ENCODE data around the gene SAMD8.
"Not testable (repeated sequence)": the region's sequence is repeated elsewhere in the genome, so short reads cannot be mapped to it uniquely, and the experiment has no call there.

Gene SAMD8

GRCh38 chr10:75096749-75097148 lies 14.7 kb upstream of the SAMD8 start:
- TF ChIP-seq POLR2A (IDR thresholded peaks at IDR 0.05; ENCODE audit: low read length) (no peak), GATA1 (IDR thresholded peaks at IDR 0.05; ENCODE audit: low read depth, low read length) (no peak)
- DNase-seq: no peak

DNA sequence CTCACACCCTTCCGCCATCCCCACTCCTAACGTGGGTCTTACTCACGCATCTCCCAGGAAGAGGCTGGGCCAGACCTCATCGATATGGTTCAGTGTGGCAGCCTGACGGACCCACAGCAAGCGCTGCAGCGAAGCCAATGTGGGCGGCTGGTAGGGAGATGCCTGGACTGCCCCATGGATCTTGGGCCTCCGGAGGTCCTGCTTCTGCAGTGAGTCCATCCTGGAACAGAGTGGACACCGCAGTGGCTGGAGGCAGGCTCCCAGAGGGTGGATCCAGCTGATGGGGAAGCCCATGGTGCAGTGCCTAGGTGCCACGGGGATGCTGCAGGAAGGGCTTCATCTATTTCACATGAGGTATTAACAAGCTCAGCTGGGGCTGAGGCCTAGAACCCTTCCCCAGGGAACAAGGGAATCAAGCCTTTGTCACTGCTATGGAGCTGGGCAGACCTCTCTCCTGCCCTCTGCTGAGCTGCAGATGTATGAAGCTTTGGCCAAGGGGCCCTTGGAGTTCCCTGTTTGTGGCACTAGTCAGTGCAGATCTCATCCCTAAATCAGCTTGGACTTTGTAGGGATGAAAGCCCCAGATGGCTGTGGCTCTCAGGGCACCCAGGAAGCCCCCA lies 13.7 kb upstream of the SAMD8 start:
- TF ChIP-seq POLR2A (IDR thresholded peaks at IDR 0.05; ENCODE audit: low read length) (no peak), GATA1 (IDR thresholded peaks at IDR 0.05; ENCODE audit: low read depth, low read length) (no peak)
- DNase-seq: peak in 1 of 2 experiments; percentile 22

- DNase-seq: no peak
- TF ChIP-seq POLR2A (IDR thresholded peaks at IDR 0.05; ENCODE audit: low read length) (no peak), GATA1 (IDR thresholded peaks at IDR 0.05; ENCODE audit: low read depth, low read length) (no peak)
Observed at GRCh38 chr10:75098902-75099673, 12.4 kb upstream of the SAMD8 start.

- DNase-seq: peak; percentile 69 to 87
- TF ChIP-seq GATA1 (IDR thresholded peaks at IDR 0.05; ENCODE audit: low read depth, low read length) (no peak), POLR2A (IDR thresholded peaks at IDR 0.05; ENCODE audit: low read length) (no peak)
Observed at GRCh38 chr10:75099952-75100763, 11.3 kb upstream of the SAMD8 start.

DNA sequence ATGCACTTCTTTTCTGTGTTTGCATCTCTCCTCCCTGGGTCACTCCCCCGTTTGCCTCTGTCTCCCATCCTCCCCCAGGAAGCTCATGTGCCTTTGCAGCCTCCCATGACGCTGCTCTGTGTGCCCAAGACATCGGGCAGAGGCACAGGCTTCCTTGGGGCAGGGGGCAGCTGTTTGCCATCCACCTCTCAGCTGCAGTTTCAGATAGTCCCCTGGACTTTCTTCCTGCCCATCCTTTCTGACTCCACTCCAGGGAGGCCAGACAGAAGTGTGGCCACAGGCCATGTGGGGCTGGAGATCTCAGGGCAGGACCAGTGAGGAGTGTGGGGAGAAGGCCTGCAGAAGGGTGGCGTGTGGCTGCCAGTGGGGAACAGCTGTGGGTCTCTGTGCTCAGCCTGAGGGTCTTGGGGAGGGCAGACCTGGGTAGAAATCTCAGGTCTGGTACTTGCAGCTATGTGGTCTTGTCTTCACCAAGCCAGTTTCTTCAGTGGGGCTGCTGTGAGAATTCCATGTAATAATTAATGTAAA lies 10.6 kb upstream of the SAMD8 start:
- TF ChIP-seq POLR2A (IDR thresholded peaks at IDR 0.05; ENCODE audit: low read length) (no peak), GATA1 (IDR thresholded peaks at IDR 0.05; ENCODE audit: low read depth, low read length) (no peak)
- no peak for DNase-seq

DNA sequence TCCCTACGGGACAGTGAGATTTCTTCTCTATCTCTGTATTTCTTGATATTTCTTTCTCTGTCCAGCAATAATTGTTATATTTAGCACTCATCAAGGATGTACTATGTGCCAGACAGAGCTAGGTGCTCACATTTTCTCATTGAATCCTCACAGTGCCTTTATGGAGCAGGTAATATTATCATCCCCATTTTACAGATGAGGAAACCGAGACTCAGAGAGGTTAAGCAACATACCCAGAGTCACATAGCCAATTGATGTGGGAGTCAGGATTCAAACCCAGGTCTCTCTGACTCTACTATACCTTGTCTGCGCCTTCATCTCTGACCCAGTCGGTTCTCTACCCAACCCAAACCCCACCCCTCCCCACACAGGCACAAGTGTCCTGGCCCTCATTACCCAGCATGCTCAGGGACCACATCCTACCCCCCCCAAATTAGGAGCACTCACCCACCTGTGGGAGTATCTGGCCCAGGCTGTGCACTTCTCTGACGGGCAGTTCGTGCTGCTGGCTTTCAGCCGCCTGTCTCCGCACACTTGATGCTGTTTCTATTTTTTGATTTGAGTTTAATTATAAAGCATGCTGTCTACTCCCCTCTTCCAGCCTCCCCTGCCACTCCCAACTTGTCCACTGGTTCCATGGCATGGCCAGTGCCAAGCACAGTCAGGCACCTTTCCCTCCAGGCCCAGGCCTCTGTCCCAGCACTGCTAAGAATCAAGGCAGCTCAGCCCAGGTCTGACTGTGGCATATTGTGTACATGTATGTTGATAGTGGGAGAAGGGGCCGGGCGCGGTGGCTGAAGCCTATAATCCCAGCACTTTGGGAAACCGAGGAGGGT lies 9.8 kb upstream of the SAMD8 start:
- no peak for DNase-seq
- TF ChIP-seq GATA1 (IDR thresholded peaks at IDR 0.05; ENCODE audit: low read depth, low read length): no peak
- TF ChIP-seq POLR2A (IDR thresholded peaks at IDR 0.05; ENCODE audit: low read length): no peak

DNA sequence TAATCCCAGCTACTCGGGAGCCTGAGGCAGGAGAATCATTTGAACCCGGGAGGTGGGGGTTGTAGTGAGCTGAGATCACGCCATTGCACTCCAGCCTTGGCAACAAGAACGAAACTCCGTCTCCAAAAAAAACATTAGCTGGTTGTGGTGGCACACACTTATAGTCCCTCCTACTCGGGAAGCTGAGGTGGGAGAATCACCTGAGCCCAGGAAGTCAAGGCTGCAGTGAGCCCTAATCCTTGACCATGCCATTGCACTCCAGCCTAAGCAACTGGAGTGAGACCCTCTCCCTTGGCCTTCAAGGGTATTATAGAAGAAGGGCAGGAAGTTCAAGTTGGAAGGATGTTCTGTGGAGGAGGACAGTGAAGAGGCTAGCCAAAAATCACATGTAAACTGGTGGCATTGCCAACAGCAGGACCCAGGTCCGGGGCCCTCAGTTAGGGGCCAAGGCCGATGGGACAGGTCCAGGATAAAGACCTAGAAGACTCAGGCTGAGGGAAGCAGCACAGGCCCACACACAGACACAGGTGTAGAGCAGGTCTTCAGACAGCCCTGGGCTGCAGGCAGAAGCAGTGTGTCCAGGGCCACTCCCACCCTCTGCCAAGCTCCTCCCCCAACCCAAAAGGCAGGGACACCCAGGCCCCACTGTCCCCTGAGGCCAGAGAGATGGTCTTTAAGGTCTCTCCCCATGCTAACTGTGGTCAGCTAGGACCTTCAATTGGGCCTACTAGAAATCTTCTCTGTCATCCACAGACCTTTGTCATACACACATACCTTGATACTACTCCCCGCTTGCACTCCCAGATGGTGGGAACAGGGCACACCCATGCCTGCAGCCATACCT lies 8.4 kb upstream of the SAMD8 start:
- no peak for TF ChIP-seq GATA1 (IDR thresholded peaks at IDR 0.05; ENCODE audit: low read depth, low read length)
- TF ChIP-seq POLR2A (IDR thresholded peaks at IDR 0.05; ENCODE audit: low read length): no peak
- DNase-seq: no peak

GRCh38 chr10:75103881-75104686 lies 7.4 kb upstream of the SAMD8 start:
- TF ChIP-seq POLR2A (IDR thresholded peaks at IDR 0.05; ENCODE audit: low read length) (no peak), GATA1 (IDR thresholded peaks at IDR 0.05; ENCODE audit: low read depth, low read length) (no peak)
- no peak for DNase-seq

DNA sequence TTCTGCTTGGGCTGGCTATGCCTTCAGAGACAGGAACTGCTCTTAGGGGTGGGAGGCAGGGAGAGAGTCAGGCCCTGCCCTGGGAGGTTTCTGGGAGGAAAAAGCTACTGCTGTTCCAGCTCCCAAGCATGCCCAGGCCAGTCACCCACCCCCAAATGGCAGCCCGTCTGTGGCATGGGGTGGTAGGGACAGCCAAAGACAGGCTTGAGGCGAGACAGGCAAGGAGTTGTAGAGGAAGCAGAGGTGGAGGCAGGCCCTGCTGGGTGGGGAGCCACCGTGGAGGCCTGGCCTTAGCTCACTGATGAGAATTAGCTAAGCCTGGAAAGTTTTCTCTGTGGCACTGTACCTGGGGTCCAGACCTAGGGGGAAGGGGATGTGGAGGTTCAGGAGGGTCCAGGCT lies 6.6 kb upstream of the SAMD8 start:
- no peak for DNase-seq
- TF ChIP-seq GATA1 (IDR thresholded peaks at IDR 0.05; ENCODE audit: low read depth, low read length): no peak

DNA sequence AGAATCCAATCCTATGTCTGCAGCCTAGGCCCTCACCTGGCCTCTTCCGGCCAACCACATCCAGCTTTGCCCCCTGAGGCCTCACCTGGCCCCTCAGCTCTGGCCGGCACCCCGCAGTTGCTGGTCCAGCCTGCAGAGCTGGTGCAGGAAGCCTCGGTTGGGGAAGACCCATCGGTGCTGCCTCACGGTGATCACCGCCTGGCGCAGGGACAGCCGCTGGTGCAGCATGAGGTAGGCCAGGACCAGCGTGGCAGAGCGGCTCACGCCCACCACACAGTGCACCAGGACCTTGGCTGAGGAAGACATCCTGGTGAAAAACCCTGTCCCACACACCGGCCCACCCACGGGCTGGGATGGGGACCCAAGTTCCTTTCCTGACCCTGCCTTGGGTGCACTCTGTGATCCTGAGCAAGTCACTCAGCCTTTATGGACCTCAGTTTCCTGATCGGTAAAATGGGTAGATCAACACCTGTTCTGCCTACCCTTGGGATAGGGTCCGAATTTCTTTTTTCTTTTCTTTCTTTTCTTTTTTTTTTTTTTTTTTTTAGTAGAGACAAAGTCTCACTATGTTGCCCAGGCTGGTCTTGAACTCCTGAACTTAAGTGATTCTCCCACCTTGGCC lies 5.8 kb upstream of the SAMD8 start:
- TF ChIP-seq GATA1 (IDR thresholded peaks at IDR 0.05; ENCODE audit: low read depth, low read length): no peak
- TF ChIP-seq POLR2A (IDR thresholded peaks at IDR 0.05; ENCODE audit: low read length): no peak
- no peak for DNase-seq

DNA sequence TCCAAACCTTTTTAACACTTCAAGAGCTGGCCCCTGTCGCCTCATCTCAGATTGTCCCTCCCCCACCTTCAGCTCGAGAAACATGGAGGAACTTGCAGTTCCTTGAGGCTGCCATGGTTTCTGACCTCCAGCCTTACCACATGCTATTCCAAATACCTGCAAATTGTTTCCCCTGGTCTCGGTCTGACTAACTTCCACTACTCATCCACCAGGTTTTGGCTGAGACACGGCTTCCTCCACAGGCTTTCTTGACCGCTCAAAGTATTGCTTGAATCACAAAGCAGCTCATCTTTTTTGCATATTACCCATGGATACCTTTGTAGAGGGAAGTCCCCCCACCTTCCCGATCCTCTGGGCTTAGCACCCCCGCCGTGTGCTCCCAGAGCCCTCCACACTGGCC lies 5.2 kb upstream of the SAMD8 start:
- DNase-seq: no peak
- TF ChIP-seq GATA1 (IDR thresholded peaks at IDR 0.05; ENCODE audit: low read depth, low read length): no peak
- TF ChIP-seq POLR2A (IDR thresholded peaks at IDR 0.05; ENCODE audit: low read length): no peak

GRCh38 chr10:75106891-75107290 lies 4.6 kb upstream of the SAMD8 start:
- DNase-seq: not testable (repeated sequence)

All from erythroblast (primary cell).